Measurements from ENCODE around the gene AMELX.
A peak's percentile ranks its signal among the peaks of the same experiment; 100 is the strongest.

Gene AMELX

GRCh38 chrX:11293113-11293512 is at the start of gene AMELX:
Gene AMELX, plus strand, starts transcription at chrX:11293413. Its CDS starts 1,376 bp downstream, at chrX:11294789.
- no peak for DNase-seq

- no peak for DNase-seq
Observed at GRCh38 chrX:11244636-11245035, 48.6 kb upstream of the AMELX start.

DNA sequence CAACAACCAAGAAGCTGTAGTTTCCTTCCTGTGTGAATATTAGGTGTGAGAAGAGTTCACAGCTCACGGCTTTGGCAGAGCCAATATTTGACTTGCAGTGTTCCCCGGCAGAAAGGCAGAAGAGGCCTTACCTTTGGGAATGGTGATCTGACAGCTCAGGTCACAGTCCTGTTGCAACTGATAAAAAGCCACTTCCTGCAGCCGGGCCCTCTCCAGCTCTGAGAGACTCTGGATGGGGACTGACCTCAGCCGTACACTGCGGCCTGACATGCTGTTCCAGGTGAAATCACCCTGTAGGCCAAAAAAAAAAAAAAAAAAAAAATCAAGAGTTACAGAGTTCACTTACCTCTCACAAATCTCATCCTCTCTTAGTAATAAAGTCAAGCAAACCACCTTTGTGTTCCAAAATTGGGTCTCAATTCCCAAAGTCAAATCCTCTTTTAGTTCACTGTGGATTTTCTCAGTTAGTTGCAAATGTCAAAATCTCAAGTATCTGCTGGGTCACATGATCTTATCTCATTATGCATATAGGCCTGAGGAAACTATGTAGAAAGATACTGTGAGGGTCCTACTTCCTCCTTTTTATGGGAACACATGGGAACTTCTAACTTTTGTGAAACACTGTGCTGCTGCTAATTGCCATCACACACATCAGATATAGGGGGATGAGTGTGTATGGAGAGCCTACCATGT is 38.6 kb upstream of the AMELX start:
- no peak for DNase-seq

- no peak for DNase-seq
Observed at GRCh38 chrX:11257290-11257689, 35.9 kb upstream of the AMELX start.

DNA sequence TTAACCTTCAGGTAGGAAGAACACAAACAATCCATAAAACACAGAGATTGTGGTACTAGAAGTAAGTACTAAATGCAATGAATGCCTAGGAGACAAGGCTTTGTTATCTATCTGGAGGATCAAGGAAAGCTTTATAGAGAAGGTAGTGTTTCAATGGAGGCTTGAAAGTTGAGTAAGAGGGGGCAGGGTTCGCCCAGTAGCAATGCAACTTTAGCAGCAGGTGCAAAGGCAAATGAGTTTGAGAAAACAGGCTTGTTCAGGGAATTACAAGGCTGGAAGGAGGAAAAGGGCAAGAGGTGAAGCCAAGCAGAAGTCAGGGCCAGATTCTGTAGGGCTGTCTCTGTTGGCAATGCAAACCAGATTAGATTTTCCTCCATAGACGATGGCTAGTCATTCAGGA is 35.5 kb upstream of the AMELX start:
- DNase-seq: no peak

DNA sequence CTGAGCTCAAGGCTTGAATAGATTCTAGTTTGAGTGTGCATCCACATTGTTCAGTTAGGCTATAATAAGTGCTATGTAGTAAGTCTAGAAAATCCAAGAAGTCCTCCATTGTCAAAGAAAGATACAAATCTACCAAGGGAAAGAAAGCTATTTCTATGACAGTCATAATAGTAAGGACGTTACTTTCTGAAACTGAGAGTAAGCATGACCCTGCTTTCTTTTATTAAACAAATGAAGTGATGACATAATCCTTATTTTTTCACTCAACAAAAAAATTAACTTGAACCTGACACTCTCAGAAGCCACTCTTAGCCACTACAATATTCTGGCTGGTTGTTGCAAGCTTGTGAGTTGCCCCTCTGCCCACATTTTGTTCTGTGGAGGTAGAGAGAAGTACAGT is 33.8 kb upstream of the AMELX start:
- DNase-seq: no peak

GRCh38 chrX:11261260-11261659 is 32.0 kb upstream of the AMELX start:
- DNase-seq: no peak

DNA sequence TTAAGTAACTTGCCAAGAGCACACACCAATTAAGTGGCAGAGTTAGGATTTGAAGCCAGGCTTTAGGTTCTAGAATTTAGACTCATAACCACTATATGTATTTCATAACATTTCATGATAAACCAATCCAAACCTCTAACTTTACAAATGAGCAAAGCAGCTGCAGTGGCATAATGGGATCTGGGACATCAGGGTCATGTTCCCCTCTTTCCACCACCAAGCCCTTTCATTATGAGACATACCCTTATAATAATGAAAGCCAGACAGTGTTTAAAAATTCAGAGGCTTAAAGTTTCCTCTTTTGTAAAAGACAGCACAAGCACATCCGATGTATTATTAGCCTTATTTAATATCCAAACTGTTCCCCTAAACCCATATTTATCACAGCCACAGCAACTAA is 28.3 kb upstream of the AMELX start:
- no peak for DNase-seq

DNA sequence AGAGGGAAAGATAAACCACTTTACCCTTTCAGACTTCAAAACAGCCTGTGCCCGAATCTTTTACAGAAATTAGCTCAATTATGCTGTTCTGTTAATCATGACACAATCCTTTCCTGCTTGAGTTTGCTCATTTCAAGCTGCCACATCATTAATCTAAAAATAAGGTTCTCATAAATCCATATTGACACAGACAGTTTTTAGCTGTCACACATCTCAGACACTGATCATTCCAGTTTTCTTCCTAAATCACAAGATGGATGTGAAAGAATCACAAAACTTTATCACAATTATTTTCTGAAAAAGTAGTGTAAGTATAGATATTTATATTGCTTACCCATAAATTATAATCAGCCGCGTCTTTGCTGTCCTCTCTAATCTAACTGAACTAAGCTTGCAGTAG is 27.9 kb upstream of the AMELX start:
- no peak for DNase-seq

- DNase-seq: no peak
Observed at GRCh38 chrX:11266573-11267003, 26.6 kb upstream of the AMELX start.

GRCh38 chrX:11267425-11267824 is 25.8 kb upstream of the AMELX start:
- DNase-seq: no peak

DNA sequence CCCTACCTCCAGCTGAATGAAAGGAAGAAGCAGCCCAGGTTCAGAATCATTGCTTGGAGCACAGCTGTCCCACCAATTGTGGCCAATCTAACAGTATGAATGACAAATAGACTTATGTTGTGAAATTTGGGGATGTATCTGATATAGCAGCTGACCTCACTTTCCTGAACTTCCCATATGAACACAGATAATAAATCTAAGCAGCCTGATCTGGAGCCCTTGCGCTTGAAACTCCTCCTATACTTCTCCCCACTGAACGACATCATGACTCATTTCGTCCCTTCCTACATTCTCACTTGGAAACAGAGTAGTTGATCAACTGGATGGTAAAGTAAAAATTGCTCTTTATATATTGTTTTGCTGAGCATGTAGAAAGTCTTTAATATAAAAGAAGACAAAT is 24.2 kb upstream of the AMELX start:
- no peak for DNase-seq

DNA sequence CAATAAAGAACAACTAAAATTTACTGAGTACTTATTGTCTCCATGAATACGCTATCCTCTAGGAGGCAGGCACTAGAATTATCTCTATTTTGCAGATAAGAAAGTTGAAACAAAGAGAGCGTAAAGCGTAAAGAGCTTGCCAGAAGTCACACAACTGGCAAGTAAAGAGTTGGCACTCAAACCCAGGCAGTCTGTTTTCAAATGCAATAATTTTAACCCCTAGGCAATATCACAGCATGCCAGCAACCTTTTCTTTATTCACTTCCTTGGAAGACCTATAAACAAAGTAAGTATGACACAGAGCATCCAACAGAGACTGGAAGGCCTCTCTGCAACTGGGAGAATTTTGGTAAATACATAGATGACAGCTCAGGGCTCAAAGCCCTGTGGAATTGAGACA is 23.2 kb upstream of the AMELX start:
- DNase-seq: no peak

DNA sequence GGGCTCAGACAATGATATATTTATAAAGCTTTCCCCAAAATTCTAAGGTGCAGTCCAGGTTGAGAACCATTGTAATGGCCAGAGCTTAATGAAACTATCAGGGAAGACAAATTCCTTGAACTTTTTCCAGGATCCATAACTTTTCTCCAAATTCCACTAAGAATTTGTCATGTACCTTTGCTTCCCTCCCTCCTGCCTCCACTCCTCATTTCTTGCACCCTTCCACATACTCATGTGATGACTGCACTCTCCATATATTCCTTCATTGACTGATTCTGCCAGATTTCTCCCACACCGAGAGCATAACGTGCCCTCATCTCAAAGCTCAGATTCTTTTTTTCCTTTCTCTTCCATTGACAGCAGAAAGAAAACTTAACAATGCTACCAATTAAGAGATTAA is 20.9 kb upstream of the AMELX start:
- no peak for DNase-seq

DNA sequence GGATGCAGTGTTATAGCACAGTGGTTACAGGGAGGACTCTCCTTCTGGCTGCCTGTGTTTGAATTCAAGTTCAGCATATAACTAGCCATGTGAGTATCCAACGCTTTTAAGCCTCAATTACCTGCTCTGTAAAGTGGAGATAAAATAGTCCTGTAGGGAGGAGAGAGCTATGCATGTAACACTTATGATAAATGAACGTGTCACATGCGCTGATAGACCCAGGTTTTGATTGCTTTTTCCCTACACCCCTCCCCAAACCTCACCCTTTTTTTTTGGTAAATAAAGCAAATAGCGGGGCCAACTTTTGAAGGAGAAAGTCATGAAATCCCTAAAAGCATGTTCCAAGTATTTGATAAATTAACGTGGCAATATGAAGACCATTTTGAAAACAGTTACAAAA is 20.4 kb upstream of the AMELX start:
- DNase-seq: no peak

DNA sequence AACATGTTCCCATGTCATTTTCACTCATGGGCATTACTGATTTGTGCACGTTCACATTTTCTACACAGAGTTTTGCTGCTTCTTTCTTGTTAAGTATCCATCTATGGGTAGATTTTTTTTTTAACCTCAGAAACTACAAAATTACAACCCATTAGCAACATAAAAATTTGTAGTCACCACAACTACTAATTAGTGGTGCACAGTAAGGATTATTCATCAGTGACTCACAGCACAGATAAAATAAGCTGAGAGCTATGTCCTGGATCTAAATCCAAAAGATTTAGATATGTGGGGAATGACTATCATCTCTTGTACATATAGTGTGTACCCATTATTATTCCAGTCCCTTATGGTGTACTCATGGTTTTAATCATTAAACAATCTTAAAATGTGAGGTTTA is 19.7 kb upstream of the AMELX start:
- DNase-seq: no peak

DNA sequence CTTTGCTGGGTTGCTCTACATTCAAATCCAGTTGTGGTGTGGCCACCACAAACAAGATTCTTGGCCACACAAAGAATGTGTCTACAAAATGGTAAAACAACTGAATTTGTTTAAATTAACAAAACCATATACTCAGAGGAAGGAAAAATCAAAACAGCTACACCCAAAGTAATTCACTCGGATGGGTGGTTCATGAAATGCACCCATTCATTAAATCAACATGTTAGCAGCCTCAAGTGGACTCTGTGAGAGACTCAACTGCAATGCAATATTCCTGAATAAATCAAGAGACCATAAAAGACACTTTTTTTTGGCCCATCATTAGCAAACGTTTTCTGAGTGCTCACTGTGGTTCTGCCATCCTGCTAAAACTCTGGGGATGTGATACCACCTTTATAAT is 11.2 kb upstream of the AMELX start:
- DNase-seq: no peak

- DNase-seq: no peak
Observed at GRCh38 chrX:11285651-11286050, 7.6 kb upstream of the AMELX start.

DNA sequence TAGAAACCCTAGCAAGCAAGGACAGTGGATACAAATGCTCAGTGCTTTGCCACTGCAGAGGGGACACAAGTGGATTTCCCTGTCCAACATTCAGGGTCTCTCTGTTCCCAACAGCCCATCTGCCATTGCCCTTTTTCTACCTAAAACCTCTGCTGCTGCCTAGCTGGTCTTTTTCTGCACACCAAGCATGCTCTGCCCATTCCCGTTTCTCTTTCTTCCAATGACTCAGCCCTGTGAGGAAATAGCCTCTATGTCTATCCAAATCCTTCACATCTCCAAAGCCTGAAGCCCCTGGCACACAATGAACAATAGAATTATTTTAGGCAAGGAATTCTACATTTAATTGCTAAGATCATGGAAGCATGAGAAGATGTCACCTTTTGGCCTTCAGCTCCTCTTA is 5.7 kb upstream of the AMELX start:
- DNase-seq: no peak

GRCh38 chrX:11290416-11291102 is 2.7 kb upstream of the AMELX start:
- DNase-seq: no peak

DNA sequence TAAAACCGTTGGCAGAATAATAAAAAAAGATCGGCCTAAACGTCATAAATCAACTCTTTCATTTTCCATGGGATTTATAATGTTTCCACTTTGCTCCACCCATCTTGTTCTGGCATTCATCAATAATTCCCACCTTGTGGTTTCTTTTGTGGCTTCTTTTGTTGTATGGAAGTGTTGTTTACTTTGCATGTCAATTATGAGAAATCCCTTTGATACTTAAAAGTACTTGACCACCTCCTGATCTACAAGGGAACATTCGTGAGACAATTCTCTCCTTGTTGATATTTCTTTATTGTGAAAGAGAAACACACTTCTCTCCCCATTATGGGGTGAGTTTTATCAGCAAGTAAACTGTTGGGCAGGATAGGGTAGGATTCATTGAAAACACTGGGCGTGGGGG is 2.8 kb downstream of the AMELX start:
- peak; percentile 63 for DNase-seq

DNA sequence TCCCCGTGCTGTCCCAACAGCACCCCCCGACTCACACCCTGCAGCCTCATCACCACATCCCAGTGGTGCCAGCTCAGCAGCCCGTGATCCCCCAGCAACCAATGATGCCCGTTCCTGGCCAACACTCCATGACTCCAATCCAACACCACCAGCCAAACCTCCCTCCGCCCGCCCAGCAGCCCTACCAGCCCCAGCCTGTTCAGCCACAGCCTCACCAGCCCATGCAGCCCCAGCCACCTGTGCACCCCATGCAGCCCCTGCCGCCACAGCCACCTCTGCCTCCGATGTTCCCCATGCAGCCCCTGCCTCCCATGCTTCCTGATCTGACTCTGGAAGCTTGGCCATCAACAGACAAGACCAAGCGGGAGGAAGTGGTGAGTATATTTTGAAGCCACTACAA is 5.4 kb downstream of the AMELX start:
- DNase-seq: no peak

DNA sequence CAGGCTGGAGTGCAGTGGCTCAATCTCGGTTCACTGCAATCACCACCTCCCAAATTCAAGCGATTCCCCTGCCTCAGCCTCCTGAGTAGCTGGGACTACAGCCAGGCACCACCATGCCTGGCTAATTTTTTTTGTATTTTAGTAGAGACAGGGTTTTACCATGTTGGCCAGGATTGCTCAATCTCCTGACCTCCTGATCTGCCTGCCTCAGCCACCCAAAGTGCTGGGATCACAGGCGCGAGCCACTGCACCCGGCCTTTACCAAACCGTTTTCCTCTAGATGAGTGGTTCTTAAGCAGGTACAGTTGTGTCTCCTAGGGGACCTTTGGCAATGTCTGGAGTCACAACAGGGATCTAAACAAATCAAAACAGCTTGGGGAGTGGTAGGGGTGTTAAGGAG is 11.6 kb downstream of the AMELX start:
- DNase-seq: no peak

DNA sequence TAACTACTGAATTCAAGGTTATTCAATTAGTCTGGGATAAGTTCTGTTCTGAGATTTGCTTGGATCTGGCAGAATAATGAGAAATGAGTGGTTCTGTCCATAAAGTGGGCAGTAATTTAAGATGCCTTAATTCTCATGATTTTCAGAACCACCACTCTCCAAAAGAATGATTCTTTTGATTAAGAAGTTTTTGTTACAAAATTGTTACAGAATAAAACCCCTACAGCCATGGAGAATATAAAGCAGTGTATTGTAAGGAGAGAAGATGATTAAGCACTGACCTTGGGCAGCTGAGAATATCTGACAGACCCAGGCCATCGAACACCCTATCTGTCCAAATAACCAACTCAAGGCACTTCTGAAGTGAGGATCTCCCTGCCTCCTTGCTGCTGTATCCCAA is 12.4 kb downstream of the AMELX start:
- no peak for DNase-seq

- no peak for DNase-seq
Observed at GRCh38 chrX:11309220-11309619, 16.0 kb downstream of the AMELX start.

Measured in NCI-H345 (cell line).